Renal cortical epithelial cell (primary cell): ENCODE measurements around the gene SNX9. TPM values are rescaled to one million over a fixed set of nuclear protein-coding genes. Genes with fewer than 3 reads are reported as not detected.

ENCODE experiments used
- DNase-seq: peaks from one replicate; pipeline ENCODE4 v3.0.0-alpha.2; 2011; ENCODE audit warnings: low read depth
- total RNA-seq: library from RNA; depleted of rRNA; stranded (reverse); fragments of >200 nt; gene quantifications from 2 replicates; pipeline ENCODE4 v1.2.3, GENCODE V29; 2014

The SNX9 gene
- total RNA-seq, 1 donor from 2014 or later = 45.7 TPM

GRCh38 chr6:157800420-157801237 lies 22.4 kb upstream of the SNX9 start:
- peak; percentile 81 for DNase-seq

GRCh38 chr6:157804448-157805327 lies 18.4 kb upstream of the SNX9 start:
- no peak for DNase-seq

- DNase-seq = no peak
Observed at GRCh38 chr6:157806131-157806855, 16.8 kb upstream of the SNX9 start.

- DNase-seq = no peak
Observed at GRCh38 chr6:157806856-157807215, 16.2 kb upstream of the SNX9 start.

- DNase-seq = no peak
Observed at GRCh38 chr6:157808405-157808950, 14.6 kb upstream of the SNX9 start.

GRCh38 chr6:157809613-157810012 lies 13.4 kb upstream of the SNX9 start:
- no peak for DNase-seq

GRCh38 chr6:157811137-157811475 lies 11.9 kb upstream of the SNX9 start:
- no peak for DNase-seq

GRCh38 chr6:157811476-157812173 lies 11.4 kb upstream of the SNX9 start:
- DNase-seq = no peak

- DNase-seq = no peak
Observed at GRCh38 chr6:157812425-157813171, 10.4 kb upstream of the SNX9 start.

- DNase-seq = no peak
Observed at GRCh38 chr6:157813191-157813590, 9.9 kb upstream of the SNX9 start.

GRCh38 chr6:157813750-157814455 lies 9.1 kb upstream of the SNX9 start:
- DNase-seq = peak; percentile 64

- no peak for DNase-seq
Observed at GRCh38 chr6:157814883-157815282, 8.2 kb upstream of the SNX9 start.

- DNase-seq = no peak
Observed at GRCh38 chr6:157821342-157822033, 1.6 kb upstream of the SNX9 start.

GRCh38 chr6:157822245-157823000 lies 623 bp upstream of the SNX9 start:
- DNase-seq = no peak

- DNase-seq = peak; percentile 73
Observed at GRCh38 chr6:157823528-157824370, 703 bp downstream of the SNX9 start.

GRCh38 chr6:157825243-157825904 lies 2.3 kb downstream of the SNX9 start:
- no peak for DNase-seq

- no peak for DNase-seq
Observed at GRCh38 chr6:157830354-157831017, 7.4 kb downstream of the SNX9 start.
